ENCODE results near the gene ATG2B.
"Not testable (repeated sequence)": the region's sequence is repeated elsewhere in the genome, so short reads cannot be mapped to it uniquely, and the experiment has no call there.

ATG2B gene

GRCh38 chr14:96376093-96376492 lies 13.0 kb upstream of the ATG2B start:
- in situ Hi-C loops (cut with MboI; ENCODE audit: low sequenced_read_pairs) = no loop called here

GRCh38 chr14:96373538-96373937 lies 10.4 kb upstream of the ATG2B start:
- in situ Hi-C loops (cut with MboI; ENCODE audit: low sequenced_read_pairs) = no loop called here

- in situ Hi-C loops (cut with MboI; ENCODE audit: low sequenced_read_pairs) = no loop called here
Measured at GRCh38 chr14:96370528-96370927, 7.4 kb upstream of the ATG2B start.

- in situ Hi-C loops (cut with MboI; ENCODE audit: low sequenced_read_pairs) = no loop called here
Measured at GRCh38 chr14:96368534-96368933, 5.4 kb upstream of the ATG2B start.

GRCh38 chr14:96364962-96365361 lies 1.8 kb upstream of the ATG2B start:
- in situ Hi-C loops (cut with MboI; ENCODE audit: low sequenced_read_pairs) = no loop called here

GRCh38 chr14:96363751-96364336 lies 703 bp upstream of the ATG2B start:
- in situ Hi-C loops (cut with MboI; ENCODE audit: low sequenced_read_pairs) = no loop called here

- in situ Hi-C loops (cut with MboI; ENCODE audit: low sequenced_read_pairs) = no loop called here
Measured at GRCh38 chr14:96362071-96362964, 823 bp downstream of the ATG2B start.

GRCh38 chr14:96359959-96360358 lies 3.2 kb downstream of the ATG2B start:
- in situ Hi-C loops (cut with MboI; ENCODE audit: low sequenced_read_pairs) = no loop called here

- in situ Hi-C loops (cut with MboI; ENCODE audit: low sequenced_read_pairs) = no loop called here
Measured at GRCh38 chr14:96357216-96357615, 5.9 kb downstream of the ATG2B start.

GRCh38 chr14:96354246-96354645 lies 8.9 kb downstream of the ATG2B start:
- in situ Hi-C loops (cut with MboI; ENCODE audit: low sequenced_read_pairs) = no loop called here

- in situ Hi-C loops (cut with MboI; ENCODE audit: low sequenced_read_pairs) = no loop called here
Measured at GRCh38 chr14:96352708-96353107, 10.4 kb downstream of the ATG2B start.

- in situ Hi-C loops (cut with MboI; ENCODE audit: low sequenced_read_pairs) = no loop called here
Measured at GRCh38 chr14:96351986-96352385, 11.2 kb downstream of the ATG2B start.

- in situ Hi-C loops (cut with MboI; ENCODE audit: low sequenced_read_pairs) = no loop called here
Measured at GRCh38 chr14:96349286-96350075, 13.7 kb downstream of the ATG2B start.

- in situ Hi-C loops (cut with MboI; ENCODE audit: low sequenced_read_pairs) = not testable (repeated sequence)
Measured at GRCh38 chr14:96347957-96348356, 15.2 kb downstream of the ATG2B start.

- in situ Hi-C loops (cut with MboI; ENCODE audit: low sequenced_read_pairs) = no loop called here
Measured at GRCh38 chr14:96345669-96346068, 17.5 kb downstream of the ATG2B start.

GRCh38 chr14:96341323-96341722 lies 21.8 kb downstream of the ATG2B start:
- in situ Hi-C loops (cut with MboI; ENCODE audit: low sequenced_read_pairs) = no loop called here

- in situ Hi-C loops (cut with MboI; ENCODE audit: low sequenced_read_pairs) = no loop called here
Measured at GRCh38 chr14:96338551-96338950, 24.6 kb downstream of the ATG2B start.

GRCh38 chr14:96324219-96324618 lies 38.9 kb downstream of the ATG2B start:
- in situ Hi-C loops (cut with MboI; ENCODE audit: low sequenced_read_pairs) = no loop called here

GRCh38 chr14:96320605-96321004 lies 42.5 kb downstream of the ATG2B start:
- in situ Hi-C loops (cut with MboI; ENCODE audit: low sequenced_read_pairs) = no loop called here

GRCh38 chr14:96318836-96319235 lies 44.3 kb downstream of the ATG2B start:
- in situ Hi-C loops (cut with MboI; ENCODE audit: low sequenced_read_pairs) = no loop called here

GRCh38 chr14:96316087-96316486 lies 47.1 kb downstream of the ATG2B start:
- in situ Hi-C loops (cut with MboI; ENCODE audit: low sequenced_read_pairs) = no loop called here

GRCh38 chr14:96310906-96311305 lies 52.2 kb downstream of the ATG2B start:
- in situ Hi-C loops (cut with MboI; ENCODE audit: low sequenced_read_pairs) = no loop called here
